Ishikawa (cell line): ENCODE results near the gene AASS.

Experiments used
- CREB1 ChIP-seq: IDR thresholded peaks from 2 replicates; pipeline ENCODE4 v1.6.1; 2012; ENCODE audit warnings: low read depth
- FOXM1 ChIP-seq: IDR thresholded peaks from 2 replicates; pipeline ENCODE4 v1.6.1; 2012; ENCODE audit warnings: low read depth, borderline replicate concordance

DNA sequence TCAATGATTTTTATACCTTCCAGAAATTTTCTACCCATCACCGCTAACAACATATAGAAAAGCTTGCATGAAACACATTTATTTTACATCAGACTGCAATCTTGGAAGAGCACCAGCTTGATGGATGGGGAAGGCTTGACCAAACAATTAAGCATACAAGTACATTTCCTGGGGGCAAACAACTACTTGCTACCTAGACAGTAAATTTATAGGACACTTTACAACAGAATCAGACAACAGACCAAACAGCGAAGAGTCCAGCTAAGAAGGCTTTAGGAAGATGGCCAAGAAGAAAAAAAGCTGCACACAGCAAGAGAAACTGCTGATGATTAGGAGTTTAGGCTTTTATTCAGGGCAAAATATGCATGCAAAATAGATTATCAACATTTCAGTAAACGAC, 8.0 kb downstream of the AASS start:
- no peak for TF ChIP-seq FOXM1
- no peak for TF ChIP-seq CREB1
